HepG2 (cell line): ENCODE data around the gene DLG5. TPM values are rescaled to one million over a fixed set of nuclear protein-coding genes. Genes with fewer than 3 reads are reported as not detected.

ENCODE experiments used
- GABPB1 ChIP-seq: IDR thresholded peaks from 2 replicates; pipeline ENCODE4 v1.6.1; 2016; ENCODE audit warnings: mild to moderate bottlenecking, missing genetic modification reagents, moderate library complexity, missing compliant biosample characterization
- MEIS1 ChIP-seq: sonication (generic); formaldehyde crosslinking; IDR thresholded peaks from 2 replicates; pipeline ENCODE4 v1.9.0; 2021; ENCODE audit warnings: mild to moderate bottlenecking, missing genetic modification reagents, moderate library complexity, borderline replicate concordance
- RAD21 ChIP-seq: fragments of 450-650 bp; formaldehyde crosslinking; IDR thresholded peaks from 2 replicates; pipeline ENCODE4 v1.5.0; 2020; ENCODE audit warnings: mild to moderate bottlenecking
- REL ChIP-seq: sonication (generic); formaldehyde crosslinking; conservative IDR thresholded peaks from 2 replicates; pipeline ENCODE4 v1.8.0; 2022; ENCODE audit warnings: mild to moderate bottlenecking, missing genetic modification reagents, moderate library complexity
- RXRA ChIP-seq: sonication (generic); formaldehyde crosslinking; IDR thresholded peaks from 2 replicates; pipeline ENCODE4 v1.5.1; 2020; ENCODE audit warnings: missing genetic modification reagents
- SOX6 ChIP-seq, 2 experiments: fragments of 450-650 bp in 1 of 2; sonication (generic) in 1 of 2; formaldehyde crosslinking in 1 of 2; IDR thresholded peaks; 2 replicates each; pipeline versions ENCODE4 v1.4.0 to v1.6.1; 2017 to 2020; ENCODE audit warnings: antibody characterized with exemption in 1 of 2, mild to moderate bottlenecking in 1 of 2, missing genetic modification reagents in 1 of 2
- TEAD3 ChIP-seq: optimal IDR thresholded peaks from 2 replicates; pipeline ENCODE3; 2016; ENCODE audit warnings: borderline replicate concordance
- TGIF2 ChIP-seq: IDR thresholded peaks from 2 replicates; pipeline ENCODE4 v1.6.1; 2016; ENCODE audit warnings: control low read depth, missing compliant biosample characterization
- ZNF704 ChIP-seq: sonication (generic); formaldehyde crosslinking; IDR thresholded peaks from 2 replicates; pipeline ENCODE4 v1.8.1; 2023; ENCODE audit warnings: mild to moderate bottlenecking, inconsistent platforms, moderate library complexity, missing genetic modification reagents, borderline replicate concordance
- ZNF790 ChIP-seq: sonication (generic); formaldehyde crosslinking; IDR thresholded peaks from 2 replicates; pipeline ENCODE4 v1.8.0; 2022; ENCODE audit warnings: missing genetic modification reagents, mild to moderate bottlenecking, borderline replicate concordance
- polyA plus RNA-seq, 8 experiments: library from polyadenylated mRNA; depleted of rRNA in 3 of 8; stranded (reverse) in 7 of 8; unstranded in 1 of 8; fragments of >200 nt; fragmentation: Illumina TruSeq in 4 of 8; extraction: Trizol in 4 of 8; gene quantifications; 2 replicates each; pipeline versions ENCODE4 v1.2.1 to v1.2.3, GENCODE V29; 2011 to 2016; ENCODE audit warnings: low read depth in 4 of 8, missing spikeins in 1 of 8, mixed read lengths in 1 of 8; ENCODE audit not compliant: insufficient read depth in 1 of 8
- total RNA-seq, 5 experiments: library from RNA; depleted of rRNA; stranded (reverse); fragments of >200 nt; fragmentation: Illumina TruSeq; extraction: Trizol; gene quantifications; 2 replicates each; pipeline ENCODE4 v1.2.3, GENCODE V29; 2016; ENCODE audit warnings: low read depth in 1 of 5
- TF ChIP-seq, protein P1 (sequence below): sonication (generic); formaldehyde crosslinking; conservative IDR thresholded peaks from 2 replicates; pipeline ENCODE4 v1.5.0; 2020; ENCODE audit warnings: missing genetic modification reagents
- TF ChIP-seq, protein P2 (sequence below): sonication (generic); formaldehyde crosslinking; IDR thresholded peaks from 2 replicates; pipeline ENCODE4 v1.8.0; 2022; ENCODE audit warnings: missing genetic modification reagents, mild to moderate bottlenecking, borderline replicate concordance
- TF ChIP-seq, protein P3 (sequence below): sonication (generic); formaldehyde crosslinking; IDR thresholded peaks from 2 replicates; pipeline ENCODE4 v1.5.1; 2020; ENCODE audit warnings: missing genetic modification reagents, mild to moderate bottlenecking, borderline replicate concordance
- TF ChIP-seq, protein P4 (sequence below): IDR thresholded peaks from 2 replicates; pipeline ENCODE4 v1.6.1; 2016; ENCODE audit warnings: low read depth, control low read depth
- TF ChIP-seq, protein P5 (sequence below): sonication (generic); formaldehyde crosslinking; IDR thresholded peaks from 2 replicates; pipeline ENCODE4 v1.4.0; 2020; ENCODE audit warnings: missing genetic modification reagents
- TF ChIP-seq, protein P6 (sequence below): sonication (generic); formaldehyde crosslinking; IDR thresholded peaks from 2 replicates; pipeline ENCODE4 v1.8.1; 2023; ENCODE audit warnings: mild to moderate bottlenecking, moderate library complexity, missing genetic modification reagents

The DLG5 gene
- total and polyA plus RNA-seq, 2 of the 13 experiments (the other 11 are each of a cell fraction or from before 2014, with no cell fraction given), result 15.5 to 18.2 TPM

DNA sequence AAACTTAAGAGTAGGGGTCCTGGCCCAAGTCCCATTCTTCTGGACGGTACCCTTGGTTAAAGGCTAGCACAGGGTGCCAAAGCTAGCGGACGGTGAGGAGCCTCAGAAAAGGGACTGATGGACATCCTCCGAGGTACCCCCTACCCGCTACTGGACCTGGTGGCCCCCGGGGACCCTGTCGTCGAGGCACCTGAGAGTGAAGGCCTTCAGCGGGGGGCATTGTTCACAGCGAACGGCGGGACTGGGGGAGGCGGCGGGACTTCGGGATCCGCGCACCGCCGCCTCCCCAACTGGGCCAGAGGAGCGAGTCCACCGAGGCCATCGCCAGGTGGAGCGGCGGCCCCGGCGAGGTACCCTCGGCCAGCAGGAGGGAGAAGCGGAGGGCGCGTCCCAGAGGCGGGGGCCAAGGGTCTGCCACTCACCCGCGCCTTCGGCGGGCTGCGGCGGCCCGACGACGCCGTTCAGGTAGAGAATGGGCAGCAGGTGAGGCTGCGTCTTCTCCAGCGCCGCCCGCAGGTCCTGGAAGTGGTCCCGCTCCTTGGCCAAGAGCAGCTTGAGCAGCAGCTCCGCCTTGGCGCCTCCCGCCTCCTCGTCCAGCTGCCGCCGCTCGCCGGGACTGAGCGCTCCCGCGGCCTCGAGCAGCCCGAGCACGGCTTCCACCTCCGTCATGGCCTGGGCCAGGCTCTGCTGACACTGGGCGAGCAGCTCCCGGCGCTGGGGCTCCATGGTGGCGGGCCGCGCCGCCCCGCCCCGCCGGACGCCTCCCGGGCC, 575 bp downstream of the DLG5 start (continued):
- TF ChIP-seq, protein P1, sequence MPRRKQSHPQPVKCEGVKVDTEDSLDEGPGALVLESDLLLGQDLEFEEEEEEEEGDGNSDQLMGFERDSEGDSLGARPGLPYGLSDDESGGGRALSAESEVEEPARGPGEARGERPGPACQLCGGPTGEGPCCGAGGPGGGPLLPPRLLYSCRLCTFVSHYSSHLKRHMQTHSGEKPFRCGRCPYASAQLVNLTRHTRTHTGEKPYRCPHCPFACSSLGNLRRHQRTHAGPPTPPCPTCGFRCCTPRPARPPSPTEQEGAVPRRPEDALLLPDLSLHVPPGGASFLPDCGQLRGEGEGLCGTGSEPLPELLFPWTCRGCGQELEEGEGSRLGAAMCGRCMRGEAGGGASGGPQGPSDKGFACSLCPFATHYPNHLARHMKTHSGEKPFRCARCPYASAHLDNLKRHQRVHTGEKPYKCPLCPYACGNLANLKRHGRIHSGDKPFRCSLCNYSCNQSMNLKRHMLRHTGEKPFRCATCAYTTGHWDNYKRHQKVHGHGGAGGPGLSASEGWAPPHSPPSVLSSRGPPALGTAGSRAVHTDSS (CRISPR knock-in tag), result no peak
- TF ChIP-seq GABPB1 (CRISPR knock-in tag) (peak; percentile 47; the same call in 1 of the 2 replicates), SOX6 (IDR thresholded peaks at IDR 0.05) (no peak), SOX6 (CRISPR knock-in tag; IDR thresholded peaks at IDR 0.05) (peak; percentile 33; the same call in 1 of the 2 replicates), ZNF790 (CRISPR knock-in tag) (no peak), MEIS1 (CRISPR knock-in tag) (peak; percentile 52; the same call in 1 of the 2 replicates), ZNF704 (CRISPR knock-in tag) (peak; percentile 31; the same call in 1 of the 2 replicates), TGIF2 (CRISPR knock-in tag) (no peak), TEAD3 (CRISPR knock-in tag) (no peak), REL (no peak), RAD21 (peak; percentile 21; the same call in 1 of the 2 replicates), RXRA (CRISPR knock-in tag) (0 out of 2 replicates have a peak, but pooled peaks have one; percentile 52)
- TF ChIP-seq, protein P2, sequence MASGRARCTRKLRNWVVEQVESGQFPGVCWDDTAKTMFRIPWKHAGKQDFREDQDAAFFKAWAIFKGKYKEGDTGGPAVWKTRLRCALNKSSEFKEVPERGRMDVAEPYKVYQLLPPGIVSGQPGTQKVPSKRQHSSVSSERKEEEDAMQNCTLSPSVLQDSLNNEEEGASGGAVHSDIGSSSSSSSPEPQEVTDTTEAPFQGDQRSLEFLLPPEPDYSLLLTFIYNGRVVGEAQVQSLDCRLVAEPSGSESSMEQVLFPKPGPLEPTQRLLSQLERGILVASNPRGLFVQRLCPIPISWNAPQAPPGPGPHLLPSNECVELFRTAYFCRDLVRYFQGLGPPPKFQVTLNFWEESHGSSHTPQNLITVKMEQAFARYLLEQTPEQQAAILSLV (CRISPR knock-in tag), result 0 out of 2 replicates have a peak, but pooled peaks have one; percentile 56
- TF ChIP-seq, protein P3, sequence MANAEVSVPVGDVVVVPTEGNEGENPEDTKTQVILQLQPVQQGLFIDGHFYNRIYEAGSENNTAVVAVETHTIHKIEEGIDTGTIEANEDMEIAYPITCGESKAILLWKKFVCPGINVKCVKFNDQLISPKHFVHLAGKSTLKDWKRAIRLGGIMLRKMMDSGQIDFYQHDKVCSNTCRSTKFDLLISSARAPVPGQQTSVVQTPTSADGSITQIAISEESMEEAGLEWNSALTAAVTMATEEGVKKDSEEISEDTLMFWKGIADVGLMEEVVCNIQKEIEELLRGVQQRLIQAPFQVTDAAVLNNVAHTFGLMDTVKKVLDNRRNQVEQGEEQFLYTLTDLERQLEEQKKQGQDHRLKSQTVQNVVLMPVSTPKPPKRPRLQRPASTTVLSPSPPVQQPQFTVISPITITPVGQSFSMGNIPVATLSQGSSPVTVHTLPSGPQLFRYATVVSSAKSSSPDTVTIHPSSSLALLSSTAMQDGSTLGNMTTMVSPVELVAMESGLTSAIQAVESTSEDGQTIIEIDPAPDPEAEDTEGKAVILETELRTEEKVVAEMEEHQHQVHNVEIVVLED (CRISPR knock-in tag), result no peak; the same call in 1 of the 2 replicates
- TF ChIP-seq, protein P4, sequence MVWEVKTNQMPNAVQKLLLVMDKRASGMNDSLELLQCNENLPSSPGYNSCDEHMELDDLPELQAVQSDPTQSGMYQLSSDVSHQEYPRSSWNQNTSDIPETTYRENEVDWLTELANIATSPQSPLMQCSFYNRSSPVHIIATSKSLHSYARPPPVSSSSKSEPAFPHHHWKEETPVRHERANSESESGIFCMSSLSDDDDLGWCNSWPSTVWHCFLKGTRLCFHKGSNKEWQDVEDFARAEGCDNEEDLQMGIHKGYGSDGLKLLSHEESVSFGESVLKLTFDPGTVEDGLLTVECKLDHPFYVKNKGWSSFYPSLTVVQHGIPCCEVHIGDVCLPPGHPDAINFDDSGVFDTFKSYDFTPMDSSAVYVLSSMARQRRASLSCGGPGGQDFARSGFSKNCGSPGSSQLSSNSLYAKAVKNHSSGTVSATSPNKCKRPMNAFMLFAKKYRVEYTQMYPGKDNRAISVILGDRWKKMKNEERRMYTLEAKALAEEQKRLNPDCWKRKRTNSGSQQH (CRISPR knock-in tag), result 0 out of 2 replicates have a peak, but pooled peaks have one; percentile 17
- TF ChIP-seq, protein P5, sequence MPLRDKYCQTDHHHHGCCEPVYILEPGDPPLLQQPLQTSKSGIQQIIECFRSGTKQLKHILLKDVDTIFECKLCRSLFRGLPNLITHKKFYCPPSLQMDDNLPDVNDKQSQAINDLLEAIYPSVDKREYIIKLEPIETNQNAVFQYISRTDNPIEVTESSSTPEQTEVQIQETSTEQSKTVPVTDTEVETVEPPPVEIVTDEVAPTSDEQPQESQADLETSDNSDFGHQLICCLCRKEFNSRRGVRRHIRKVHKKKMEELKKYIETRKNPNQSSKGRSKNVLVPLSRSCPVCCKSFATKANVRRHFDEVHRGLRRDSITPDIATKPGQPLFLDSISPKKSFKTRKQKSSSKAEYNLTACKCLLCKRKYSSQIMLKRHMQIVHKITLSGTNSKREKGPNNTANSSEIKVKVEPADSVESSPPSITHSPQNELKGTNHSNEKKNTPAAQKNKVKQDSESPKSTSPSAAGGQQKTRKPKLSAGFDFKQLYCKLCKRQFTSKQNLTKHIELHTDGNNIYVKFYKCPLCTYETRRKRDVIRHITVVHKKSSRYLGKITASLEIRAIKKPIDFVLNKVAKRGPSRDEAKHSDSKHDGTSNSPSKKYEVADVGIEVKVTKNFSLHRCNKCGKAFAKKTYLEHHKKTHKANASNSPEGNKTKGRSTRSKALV (CRISPR knock-in tag), result 0 out of 2 replicates have a peak, but pooled peaks have one; percentile 33
- TF ChIP-seq, protein P6, sequence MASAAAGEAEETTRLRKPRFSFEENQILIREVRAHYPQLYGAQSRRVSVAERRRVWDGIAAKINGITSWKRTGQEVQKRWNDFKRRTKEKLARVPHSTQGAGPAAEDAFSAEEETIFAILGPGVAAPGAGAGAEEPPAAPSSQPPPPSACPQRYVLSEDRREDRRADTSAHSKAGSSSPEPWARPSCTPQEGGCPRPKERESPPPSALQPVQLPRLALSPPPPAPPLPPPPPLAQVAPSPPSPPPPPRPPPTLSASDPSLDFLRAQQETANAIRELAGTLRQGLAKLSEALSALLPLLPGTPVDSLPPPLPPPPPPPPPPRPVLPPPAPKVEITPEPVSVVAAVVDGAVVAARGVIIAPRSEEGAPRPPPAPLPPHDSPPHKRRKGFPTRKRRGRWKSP, result 0 out of 2 replicates have a peak, but pooled peaks have one; percentile 54
